HepG2 (cell line): ENCODE measurements around the gene SETD5. TPM values are rescaled to one million over a fixed set of nuclear protein-coding genes. Genes with fewer than 3 reads are reported as not detected.
A peak's percentile ranks its signal among the peaks of the same experiment; 100 is the strongest.

ENCODE experiments used
- ARHGAP35 ChIP-seq: sonication (generic); formaldehyde crosslinking; IDR thresholded peaks from 2 replicates; pipeline ENCODE4 v1.9.0; 2022; ENCODE audit warnings: mild to moderate bottlenecking, inconsistent platforms, moderate library complexity, missing genetic modification reagents, borderline replicate concordance
- BRD4 ChIP-seq: sonication (generic); formaldehyde crosslinking; IDR thresholded peaks from 2 replicates; pipeline ENCODE4 v1.4.0; 2020; ENCODE audit warnings: missing genetic modification reagents
- GABPB1 ChIP-seq: IDR thresholded peaks from 2 replicates; pipeline ENCODE4 v1.6.1; 2016; ENCODE audit warnings: mild to moderate bottlenecking, missing genetic modification reagents, moderate library complexity, missing compliant biosample characterization
- GATAD2A ChIP-seq: IDR thresholded peaks from 2 replicates; pipeline ENCODE4 v1.6.1; 2016
- IRX3 ChIP-seq: sonication (generic); formaldehyde crosslinking; IDR thresholded peaks from 2 replicates; pipeline ENCODE4 v1.8.1; 2023; ENCODE audit warnings: mild to moderate bottlenecking, low read depth, missing genetic modification reagents, borderline replicate concordance
- NFE2 ChIP-seq: sonication (generic); formaldehyde crosslinking; IDR thresholded peaks from 2 replicates; pipeline ENCODE4 v1.4.0; 2020; ENCODE audit warnings: missing genetic modification reagents
- RARG ChIP-seq: sonication (generic); formaldehyde crosslinking; IDR thresholded peaks from 2 replicates; pipeline ENCODE4 v1.4.0; 2020; ENCODE audit warnings: low read depth, mild to moderate bottlenecking, missing genetic modification reagents
- RCOR2 ChIP-seq: IDR thresholded peaks from 2 replicates; pipeline ENCODE4 v1.6.1; 2016; ENCODE audit warnings: missing biosample characterization, missing genetic modification reagents
- SKIL ChIP-seq: sonication (generic); formaldehyde crosslinking; IDR thresholded peaks from 2 replicates; pipeline ENCODE4 v1.8.0; 2022; ENCODE audit warnings: missing genetic modification reagents, mild to moderate bottlenecking, moderate library complexity, borderline replicate concordance
- SP4 ChIP-seq: sonication (generic); formaldehyde crosslinking; IDR thresholded peaks from 2 replicates; pipeline ENCODE4 v1.8.1; 2023; ENCODE audit warnings: mild to moderate bottlenecking, missing genetic modification reagents
- YY1 ChIP-seq: IDR thresholded peaks from 2 replicates; pipeline ENCODE4 v1.6.1; 2011; ENCODE audit warnings: low read length, low read depth, moderate library complexity, mild to moderate bottlenecking; ENCODE audit not compliant: insufficient read depth, insufficient replicate concordance
- ZNF329 ChIP-seq: sonication (generic); formaldehyde crosslinking; IDR thresholded peaks from 2 replicates; pipeline ENCODE4 v1.9.0; 2021; ENCODE audit warnings: low read depth, mild to moderate bottlenecking, missing genetic modification reagents
- ZNF333 ChIP-seq: sonication (generic); formaldehyde crosslinking; IDR thresholded peaks from 2 replicates; pipeline ENCODE4 v1.4.0; 2020; ENCODE audit warnings: mild to moderate bottlenecking, missing genetic modification reagents, borderline replicate concordance
- ZNF367 ChIP-seq: sonication (generic); formaldehyde crosslinking; IDR thresholded peaks from 2 replicates; pipeline ENCODE4 v1.4.0; 2020; ENCODE audit warnings: missing genetic modification reagents, borderline replicate concordance
- ZNF496 ChIP-seq: sonication (generic); formaldehyde crosslinking; IDR thresholded peaks from 2 replicates; pipeline ENCODE4 v1.8.1; 2023; ENCODE audit warnings: mild to moderate bottlenecking, moderate library complexity, missing genetic modification reagents; ENCODE audit not compliant: insufficient replicate concordance
- ZNF646 ChIP-seq: sonication (generic); formaldehyde crosslinking; IDR thresholded peaks from 2 replicates; pipeline ENCODE4 v1.9.0; 2021; ENCODE audit warnings: mild to moderate bottlenecking, missing genetic modification reagents
- ZNF841 ChIP-seq: sonication (generic); formaldehyde crosslinking; IDR thresholded peaks from 2 replicates; pipeline ENCODE4 v1.8.1; 2023; ENCODE audit warnings: missing genetic modification reagents, borderline replicate concordance
- ZNF850 ChIP-seq: sonication (generic); formaldehyde crosslinking; conservative IDR thresholded peaks from 2 replicates; pipeline ENCODE4 v1.9.0; 2021; ENCODE audit warnings: mild to moderate bottlenecking, missing genetic modification reagents
- polyA plus RNA-seq, 8 experiments: library from polyadenylated mRNA; depleted of rRNA in 3 of 8; stranded (reverse) in 7 of 8; unstranded in 1 of 8; fragments of >200 nt; fragmentation: Illumina TruSeq in 4 of 8; extraction: Trizol in 4 of 8; gene quantifications; 2 replicates each; pipeline versions ENCODE4 v1.2.1 to v1.2.3, GENCODE V29; 2011 to 2016; ENCODE audit warnings: low read depth in 4 of 8, missing spikeins in 1 of 8, mixed read lengths in 1 of 8; ENCODE audit not compliant: insufficient read depth in 1 of 8
- total RNA-seq, 5 experiments: library from RNA; depleted of rRNA; stranded (reverse); fragments of >200 nt; fragmentation: Illumina TruSeq; extraction: Trizol; gene quantifications; 2 replicates each; pipeline ENCODE4 v1.2.3, GENCODE V29; 2016; ENCODE audit warnings: low read depth in 1 of 5
- TF ChIP-seq, protein P1 (sequence below): IDR thresholded peaks from 2 replicates; pipeline ENCODE4 v1.6.1; 2016; ENCODE audit warnings: low read depth, borderline replicate concordance
- TF ChIP-seq, protein P2 (sequence below): IDR thresholded peaks from 2 replicates; pipeline ENCODE4 v1.6.1; 2018; ENCODE audit warnings: missing genetic modification reagents, mild to moderate bottlenecking, missing compliant biosample characterization

The SETD5 gene
- total and polyA plus RNA-seq, 2 of the 13 experiments (the other 11 are each of a cell fraction or from before 2014, with no cell fraction given): 46.8 to 95.8 TPM

- TF ChIP-seq SKIL (CRISPR knock-in tag): peak; percentile 43; the same call in 1 of the 2 replicates
- peak; percentile 83 for TF ChIP-seq YY1
- TF ChIP-seq BRD4 (CRISPR knock-in tag): no peak
- no peak for TF ChIP-seq RARG (CRISPR knock-in tag)
- no peak; the same call in 1 of the 2 replicates for TF ChIP-seq GATAD2A (CRISPR knock-in tag)
- TF ChIP-seq SP4 (CRISPR knock-in tag): peak; percentile 75
- TF ChIP-seq ZNF367 (CRISPR knock-in tag): no peak
- peak; percentile 95 for TF ChIP-seq GABPB1 (CRISPR knock-in tag)
- TF ChIP-seq ZNF841: peak; percentile 66; the same call in 1 of the 2 replicates
- TF ChIP-seq, protein P1, sequence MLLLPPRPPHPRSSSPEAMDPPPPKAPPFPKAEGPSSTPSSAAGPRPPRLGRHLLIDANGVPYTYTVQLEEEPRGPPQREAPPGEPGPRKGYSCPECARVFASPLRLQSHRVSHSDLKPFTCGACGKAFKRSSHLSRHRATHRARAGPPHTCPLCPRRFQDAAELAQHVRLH (CRISPR knock-in tag): peak; percentile 60; the same call in 1 of the 2 replicates
- no peak for TF ChIP-seq ZNF850 (CRISPR knock-in tag)
- TF ChIP-seq ZNF646 (CRISPR knock-in tag): no peak
- TF ChIP-seq, protein P2, sequence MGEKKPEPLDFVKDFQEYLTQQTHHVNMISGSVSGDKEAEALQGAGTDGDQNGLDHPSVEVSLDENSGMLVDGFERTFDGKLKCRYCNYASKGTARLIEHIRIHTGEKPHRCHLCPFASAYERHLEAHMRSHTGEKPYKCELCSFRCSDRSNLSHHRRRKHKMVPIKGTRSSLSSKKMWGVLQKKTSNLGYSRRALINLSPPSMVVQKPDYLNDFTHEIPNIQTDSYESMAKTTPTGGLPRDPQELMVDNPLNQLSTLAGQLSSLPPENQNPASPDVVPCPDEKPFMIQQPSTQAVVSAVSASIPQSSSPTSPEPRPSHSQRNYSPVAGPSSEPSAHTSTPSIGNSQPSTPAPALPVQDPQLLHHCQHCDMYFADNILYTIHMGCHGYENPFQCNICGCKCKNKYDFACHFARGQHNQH (CRISPR knock-in tag): peak; percentile 44
- peak; percentile 55; the same call in 1 of the 2 replicates for TF ChIP-seq IRX3 (CRISPR knock-in tag)
- peak; percentile 55; the same call in 1 of the 2 replicates for TF ChIP-seq ZNF333 (CRISPR knock-in tag)
- TF ChIP-seq NFE2: no peak
- no peak for TF ChIP-seq ZNF496 (CRISPR knock-in tag)
- no peak for TF ChIP-seq ARHGAP35
- no peak for TF ChIP-seq RCOR2 (CRISPR knock-in tag)
- no peak for TF ChIP-seq ZNF329 (CRISPR knock-in tag)
Observed at GRCh38 chr3:9396632-9397331, 633 bp upstream of the SETD5 start (continued).
